GM23338 (cell line): Measurements from ENCODE around the gene CNTNAP2. TPM values are rescaled to one million over a fixed set of nuclear protein-coding genes. Genes with fewer than 3 reads are reported as not detected.

Source experiments
- ATAC-seq: fragments of 200-7000 bp; cut with Tn5 transposase; 3 replicates; pipeline ENCODE4 v1.9.1; 2020
- DNase-seq: peaks from one replicate; pipeline ENCODE4 v3.0.0-alpha.2; 2015; ENCODE audit warnings: low spot score
- H2AFZ ChIP-seq: fragments of 200-600 bp; sonication (generic); 2 replicates; pipeline ENCODE4 v1.8.0; 2016; ENCODE audit warnings: antibody characterized with exemption, mild to moderate bottlenecking, moderate library complexity
- H3F3A ChIP-seq: fragments of 200-600 bp; sonication (generic); replicated peaks from 2 replicates; pipeline ENCODE4 v1.8.0; 2017; ENCODE audit warnings: antibody characterized with exemption, mixed run types, low read depth
- H3K27ac ChIP-seq: fragments of 200-600 bp; sonication (generic); 2 replicates; pipeline ENCODE4 v1.6.1; 2016; ENCODE audit warnings: low read depth
- H3K27me3 ChIP-seq: fragments of 200-600 bp; sonication (generic); 2 replicates; pipeline ENCODE4 v1.8.0; 2016; ENCODE audit warnings: mild to moderate bottlenecking, mixed run types, moderate library complexity; ENCODE audit not compliant: insufficient read depth
- H3K36me3 ChIP-seq: fragments of 200-600 bp; sonication (generic); 2 replicates; pipeline ENCODE4 v1.8.0; 2016; ENCODE audit warnings: mild to moderate bottlenecking; ENCODE audit not compliant: insufficient read depth
- H3K4me1 ChIP-seq: fragments of 200-600 bp; sonication (generic); 2 replicates; pipeline ENCODE4 v1.8.0; 2016; ENCODE audit warnings: mild to moderate bottlenecking, moderate library complexity; ENCODE audit not compliant: insufficient read depth
- H3K4me2 ChIP-seq: fragments of 200-600 bp; sonication (generic); 2 replicates; pipeline ENCODE4 v1.7.1; 2017; ENCODE audit warnings: mixed run types
- H3K4me3 ChIP-seq: fragments of 200-600 bp; sonication (generic); 2 replicates; pipeline ENCODE4 v1.6.1; 2016; ENCODE audit warnings: mixed run types
- H3K79me2 ChIP-seq: fragments of 200-600 bp; sonication (generic); replicated peaks from 2 replicates; pipeline ENCODE4 v1.8.0; 2017; ENCODE audit warnings: mild to moderate bottlenecking; ENCODE audit not compliant: insufficient read depth
- H3K9me2 ChIP-seq: fragments of 200-600 bp; sonication (generic); 2 replicates; pipeline ENCODE4 v1.8.0; 2017; ENCODE audit not compliant: insufficient read depth
- H4K20me1 ChIP-seq: fragments of 200-600 bp; sonication (generic); replicated peaks from 2 replicates; pipeline ENCODE4 v1.8.0; 2017; ENCODE audit warnings: mild to moderate bottlenecking; ENCODE audit not compliant: insufficient read depth
- H3K27ac Mint-ChIP-seq: 2 replicates; pipeline ENCODE4 v1.8.0; 2020; ENCODE audit warnings: inconsistent platforms, mild to moderate bottlenecking, moderate library complexity, mixed read lengths
- H3K27me3 Mint-ChIP-seq: 3 replicates; pipeline ENCODE4 v1.8.0; 2022; ENCODE audit warnings: low read depth, mild to moderate bottlenecking, moderate library complexity, mixed read lengths, inconsistent platforms; ENCODE audit not compliant: insufficient read depth, poor library complexity
- H3K36me3 Mint-ChIP-seq: 3 replicates; pipeline ENCODE4 v1.8.0; 2021; ENCODE audit warnings: low read depth, mild to moderate bottlenecking, inconsistent platforms, moderate library complexity, mixed read lengths
- H3K4me1 Mint-ChIP-seq: 3 replicates; pipeline ENCODE4 v1.8.0; 2020; ENCODE audit warnings: mild to moderate bottlenecking, inconsistent platforms, mixed read lengths
- H3K4me3 Mint-ChIP-seq: 3 replicates; pipeline ENCODE4 v1.8.0; 2021; ENCODE audit warnings: moderate library complexity, mild to moderate bottlenecking, inconsistent platforms, mixed read lengths
- H3K9me3 Mint-ChIP-seq: 3 replicates; pipeline ENCODE4 v1.8.0; 2020; ENCODE audit warnings: moderate library complexity, mild to moderate bottlenecking, inconsistent platforms, mixed read lengths
- CREB1 ChIP-seq: fragments of 250-450 bp; sonication (Bioruptor Pico); IDR thresholded peaks from 2 replicates; pipeline ENCODE4 v1.5.0; 2020; ENCODE audit warnings: low read depth, mild to moderate bottlenecking, moderate library complexity
- CTCF ChIP-seq, 2 experiments: fragments of 200-600 bp in 1 of 2; sonication (generic) in 1 of 2; conservative IDR thresholded peaks; 2 replicates each; pipeline versions ENCODE4 v1.5.1 to v1.6.1; 2016 to 2017; ENCODE audit warnings: antibody characterized with exemption in 2 of 2, low read depth in 2 of 2, mild to moderate bottlenecking in 2 of 2, moderate library complexity in 1 of 2
- EZH2 ChIP-seq: fragments of 200-600 bp; sonication (generic); IDR thresholded peaks from one replicate; pipeline ENCODE4 v1.8.0; 2017; ENCODE audit warnings: antibody characterized with exemption, mild to moderate bottlenecking, low read depth; ENCODE audit not compliant: unreplicated experiment
- NANOG ChIP-seq: IDR thresholded peaks from 2 replicates; pipeline ENCODE4 v1.6.1; 2016; ENCODE audit warnings: antibody characterized with exemption, borderline replicate concordance
- POLR2AphosphoS5 ChIP-seq: IDR thresholded peaks from 2 replicates; pipeline ENCODE4 v1.6.1; 2016; ENCODE audit warnings: antibody characterized with exemption, low read depth
- ZNF114 ChIP-seq: fragments of 250-450 bp; sonication (Bioruptor Pico); IDR thresholded peaks from 2 replicates; pipeline ENCODE4 v1.5.0; 2020; ENCODE audit warnings: mild to moderate bottlenecking, moderate library complexity
- ZNF331 ChIP-seq: fragments of 250-450 bp; sonication (Bioruptor Pico); IDR thresholded peaks from 2 replicates; pipeline ENCODE4 v1.5.0; 2020; ENCODE audit warnings: low read depth, mild to moderate bottlenecking, moderate library complexity
- polyA plus RNA-seq: library from polyadenylated mRNA; unstranded; fragments of >200 nt; fragmentation: Nextera tagmentation; extraction: Ambion mirVana; gene quantifications from 2 replicates; pipeline ENCODE4 v1.2.1, GENCODE V29; 2016
- total RNA-seq: library from RNA; depleted of rRNA; stranded (reverse); fragments of >200 nt; shearing (Covaris generic); gene quantifications from 2 replicates; pipeline ENCODE4 v1.2.3, GENCODE V29; 2014
- TF ChIP-seq, protein P1 (sequence below): IDR thresholded peaks from one replicate; pipeline ENCODE4 v1.6.1; 2018; ENCODE audit warnings: antibody characterized with exemption; ENCODE audit not compliant: unreplicated experiment
- TF ChIP-seq, protein P2 (sequence below): fragments of 250-450 bp; sonication (Bioruptor Pico); IDR thresholded peaks from 2 replicates; pipeline ENCODE4 v1.5.0; 2020; ENCODE audit warnings: mild to moderate bottlenecking, moderate library complexity

CNTNAP2 gene
- total and polyA plus RNA-seq, 2 experiments from 2014 or later: 38.2 to 61.3 TPM

DNA sequence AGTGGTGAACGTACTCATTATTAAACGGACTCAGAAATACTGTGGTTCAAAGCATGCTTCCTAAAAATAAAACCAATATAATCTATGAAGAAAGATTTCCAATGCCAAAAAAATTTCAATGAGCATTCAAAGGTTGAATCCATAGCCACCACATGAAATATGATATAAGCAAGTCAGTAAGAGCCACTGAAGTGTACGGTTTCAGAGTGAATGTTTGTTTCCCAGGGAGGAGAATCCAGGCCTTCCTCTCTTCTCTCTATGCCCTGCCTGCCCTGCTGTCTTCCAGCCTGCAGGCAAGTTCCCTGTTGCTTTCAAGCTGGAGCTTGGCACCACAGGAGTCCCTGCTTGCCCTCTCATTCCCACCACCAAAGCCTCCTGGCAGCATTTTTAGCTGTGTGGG lies 1302.4 kb downstream of the CNTNAP2 start:
- Mint-ChIP-seq H3K27ac (no peak overlapping the region), H3K4me1 (no peaks in the 10 kb centered on the region), H3K27me3 (no peaks in the 10 kb centered on the region), H3K9me3 (peaks cover 18% of the 10 kb centered on the region), H3K36me3 (no peaks in the 10 kb centered on the region), H3K4me3 (no peak overlapping the region)
- Histone ChIP-seq H3F3A (no peaks in the 10 kb centered on the region), H3K27ac (no peak overlapping the region), H2AFZ (no peak overlapping the region), H3K4me3 (no peak overlapping the region), H3K27me3 (no peaks in the 10 kb centered on the region), H3K9me2 (no peaks in the 10 kb centered on the region), H3K4me1 (no peaks in the 10 kb centered on the region), H3K36me3 (no peaks in the 10 kb centered on the region), H3K79me2 (no peaks in the 10 kb centered on the region), H3K4me2 (no peak overlapping the region), H4K20me1 (no peaks in the 10 kb centered on the region)
- ATAC-seq (peak; percentile 72), DNase-seq (no peak)
- TF ChIP-seq EZH2 (no peak), POLR2AphosphoS5 (no peak), ZNF331 (CRISPR knock-in tag) (no peak), CREB1 (CRISPR knock-in tag) (no peak), CTCF (conservative IDR thresholded peaks at IDR 0.05; ENCODE audit: low read depth in 2 of 2) (no peak), NANOG (no peak), ZNF114 (no peak)
- TF ChIP-seq, protein P1, sequence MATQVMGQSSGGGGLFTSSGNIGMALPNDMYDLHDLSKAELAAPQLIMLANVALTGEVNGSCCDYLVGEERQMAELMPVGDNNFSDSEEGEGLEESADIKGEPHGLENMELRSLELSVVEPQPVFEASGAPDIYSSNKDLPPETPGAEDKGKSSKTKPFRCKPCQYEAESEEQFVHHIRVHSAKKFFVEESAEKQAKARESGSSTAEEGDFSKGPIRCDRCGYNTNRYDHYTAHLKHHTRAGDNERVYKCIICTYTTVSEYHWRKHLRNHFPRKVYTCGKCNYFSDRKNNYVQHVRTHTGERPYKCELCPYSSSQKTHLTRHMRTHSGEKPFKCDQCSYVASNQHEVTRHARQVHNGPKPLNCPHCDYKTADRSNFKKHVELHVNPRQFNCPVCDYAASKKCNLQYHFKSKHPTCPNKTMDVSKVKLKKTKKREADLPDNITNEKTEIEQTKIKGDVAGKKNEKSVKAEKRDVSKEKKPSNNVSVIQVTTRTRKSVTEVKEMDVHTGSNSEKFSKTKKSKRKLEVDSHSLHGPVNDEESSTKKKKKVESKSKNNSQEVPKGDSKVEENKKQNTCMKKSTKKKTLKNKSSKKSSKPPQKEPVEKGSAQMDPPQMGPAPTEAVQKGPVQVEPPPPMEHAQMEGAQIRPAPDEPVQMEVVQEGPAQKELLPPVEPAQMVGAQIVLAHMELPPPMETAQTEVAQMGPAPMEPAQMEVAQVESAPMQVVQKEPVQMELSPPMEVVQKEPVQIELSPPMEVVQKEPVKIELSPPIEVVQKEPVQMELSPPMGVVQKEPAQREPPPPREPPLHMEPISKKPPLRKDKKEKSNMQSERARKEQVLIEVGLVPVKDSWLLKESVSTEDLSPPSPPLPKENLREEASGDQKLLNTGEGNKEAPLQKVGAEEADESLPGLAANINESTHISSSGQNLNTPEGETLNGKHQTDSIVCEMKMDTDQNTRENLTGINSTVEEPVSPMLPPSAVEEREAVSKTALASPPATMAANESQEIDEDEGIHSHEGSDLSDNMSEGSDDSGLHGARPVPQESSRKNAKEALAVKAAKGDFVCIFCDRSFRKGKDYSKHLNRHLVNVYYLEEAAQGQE: no peak
- TF ChIP-seq, protein P2, sequence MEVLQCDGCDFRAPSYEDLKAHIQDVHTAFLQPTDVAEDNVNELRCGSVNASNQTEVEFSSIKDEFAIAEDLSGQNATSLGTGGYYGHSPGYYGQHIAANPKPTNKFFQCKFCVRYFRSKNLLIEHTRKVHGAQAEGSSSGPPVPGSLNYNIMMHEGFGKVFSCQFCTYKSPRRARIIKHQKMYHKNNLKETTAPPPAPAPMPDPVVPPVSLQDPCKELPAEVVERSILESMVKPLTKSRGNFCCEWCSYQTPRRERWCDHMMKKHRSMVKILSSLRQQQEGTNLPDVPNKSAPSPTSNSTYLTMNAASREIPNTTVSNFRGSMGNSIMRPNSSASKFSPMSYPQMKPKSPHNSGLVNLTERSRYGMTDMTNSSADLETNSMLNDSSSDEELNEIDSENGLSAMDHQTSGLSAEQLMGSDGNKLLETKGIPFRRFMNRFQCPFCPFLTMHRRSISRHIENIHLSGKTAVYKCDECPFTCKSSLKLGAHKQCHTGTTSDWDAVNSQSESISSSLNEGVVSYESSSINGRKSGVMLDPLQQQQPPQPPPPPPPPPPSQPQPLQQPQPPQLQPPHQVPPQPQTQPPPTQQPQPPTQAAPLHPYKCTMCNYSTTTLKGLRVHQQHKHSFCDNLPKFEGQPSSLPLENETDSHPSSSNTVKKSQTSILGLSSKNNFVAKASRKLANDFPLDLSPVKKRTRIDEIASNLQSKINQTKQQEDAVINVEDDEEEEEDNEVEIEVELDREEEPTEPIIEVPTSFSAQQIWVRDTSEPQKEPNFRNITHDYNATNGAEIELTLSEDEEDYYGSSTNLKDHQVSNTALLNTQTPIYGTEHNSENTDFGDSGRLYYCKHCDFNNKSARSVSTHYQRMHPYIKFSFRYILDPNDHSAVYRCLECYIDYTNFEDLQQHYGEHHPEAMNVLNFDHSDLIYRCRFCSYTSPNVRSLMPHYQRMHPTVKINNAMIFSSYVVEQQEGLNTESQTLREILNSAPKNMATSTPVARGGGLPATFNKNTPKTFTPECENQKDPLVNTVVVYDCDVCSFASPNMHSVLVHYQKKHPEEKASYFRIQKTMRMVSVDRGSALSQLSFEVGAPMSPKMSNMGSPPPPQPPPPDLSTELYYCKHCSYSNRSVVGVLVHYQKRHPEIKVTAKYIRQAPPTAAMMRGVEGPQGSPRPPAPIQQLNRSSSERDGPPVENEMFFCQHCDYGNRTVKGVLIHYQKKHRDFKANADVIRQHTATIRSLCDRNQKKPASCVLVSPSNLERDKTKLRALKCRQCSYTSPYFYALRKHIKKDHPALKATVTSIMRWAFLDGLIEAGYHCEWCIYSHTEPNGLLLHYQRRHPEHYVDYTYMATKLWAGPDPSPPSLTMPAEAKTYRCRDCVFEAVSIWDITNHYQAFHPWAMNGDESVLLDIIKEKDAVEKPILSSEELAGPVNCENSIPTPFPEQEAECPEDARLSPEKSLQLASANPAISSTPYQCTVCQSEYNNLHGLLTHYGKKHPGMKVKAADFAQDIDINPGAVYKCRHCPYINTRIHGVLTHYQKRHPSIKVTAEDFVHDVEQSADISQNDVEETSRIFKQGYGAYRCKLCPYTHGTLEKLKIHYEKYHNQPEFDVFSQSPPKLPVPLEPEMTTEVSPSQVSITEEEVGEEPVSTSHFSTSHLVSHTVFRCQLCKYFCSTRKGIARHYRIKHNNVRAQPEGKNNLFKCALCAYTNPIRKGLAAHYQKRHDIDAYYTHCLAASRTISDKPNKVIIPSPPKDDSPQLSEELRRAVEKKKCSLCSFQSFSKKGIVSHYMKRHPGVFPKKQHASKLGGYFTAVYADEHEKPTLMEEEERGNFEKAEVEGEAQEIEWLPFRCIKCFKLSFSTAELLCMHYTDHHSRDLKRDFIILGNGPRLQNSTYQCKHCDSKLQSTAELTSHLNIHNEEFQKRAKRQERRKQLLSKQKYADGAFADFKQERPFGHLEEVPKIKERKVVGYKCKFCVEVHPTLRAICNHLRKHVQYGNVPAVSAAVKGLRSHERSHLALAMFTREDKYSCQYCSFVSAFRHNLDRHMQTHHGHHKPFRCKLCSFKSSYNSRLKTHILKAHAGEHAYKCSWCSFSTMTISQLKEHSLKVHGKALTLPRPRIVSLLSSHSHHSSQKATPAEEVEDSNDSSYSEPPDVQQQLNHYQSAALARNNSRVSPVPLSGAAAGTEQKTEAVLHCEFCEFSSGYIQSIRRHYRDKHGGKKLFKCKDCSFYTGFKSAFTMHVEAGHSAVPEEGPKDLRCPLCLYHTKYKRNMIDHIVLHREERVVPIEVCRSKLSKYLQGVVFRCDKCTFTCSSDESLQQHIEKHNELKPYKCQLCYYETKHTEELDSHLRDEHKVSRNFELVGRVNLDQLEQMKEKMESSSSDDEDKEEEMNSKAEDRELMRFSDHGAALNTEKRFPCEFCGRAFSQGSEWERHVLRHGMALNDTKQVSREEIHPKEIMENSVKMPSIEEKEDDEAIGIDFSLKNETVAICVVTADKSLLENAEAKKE (CRISPR knock-in tag): no peak
